GM18502 (cell line): ENCODE results near the gene CYP19A1.

Experiments used
- ATAC-seq: cut with Tn5 transposase; IDR thresholded peaks from one replicate; pipeline ENCODE4 v1.9.1; 2021; ENCODE audit warnings: mild to moderate bottlenecking; ENCODE audit not compliant: unreplicated experiment, poor library complexity

CYP19A1 gene

GRCh38 chr15:51160484-51160883, 177.9 kb downstream of the CYP19A1 start:
- no peak for ATAC-seq
